ENCODE results near the gene HTR5A.

The HTR5A gene

DNA sequence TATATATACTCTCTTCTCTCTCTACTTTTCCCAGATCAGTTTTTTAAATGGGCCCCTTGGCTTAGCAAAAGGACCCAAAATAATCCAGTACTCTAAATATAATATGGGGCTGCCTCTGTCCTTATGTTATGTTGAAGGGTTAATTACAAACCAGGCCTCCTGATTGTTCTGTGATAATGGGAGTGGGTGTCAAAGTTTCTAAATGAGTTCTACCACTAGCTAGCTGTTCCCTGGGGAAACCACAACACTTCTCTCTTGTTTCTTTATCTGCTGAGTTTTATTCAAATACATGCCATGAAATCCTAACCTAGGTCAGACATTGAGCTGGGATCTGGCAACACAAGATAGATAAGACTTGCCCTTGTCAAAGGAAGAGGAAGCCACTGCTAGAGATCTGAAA, 3.8 kb downstream of the HTR5A start:
- no peak for TF ChIP-seq CTCF (IDR thresholded peaks at IDR 0.05; ENCODE audit: insufficient read depth, low read length)
- TF ChIP-seq GABPA (IDR thresholded peaks at IDR 0.05; ENCODE audit: low read depth): no peak
- no peak for TF ChIP-seq POLR2AphosphoS5 (IDR thresholded peaks at IDR 0.05; ENCODE audit: low read depth)
- no peak for TF ChIP-seq SPI1 (IDR thresholded peaks at IDR 0.05; ENCODE audit: borderline replicate concordance, low read depth)
- Histone ChIP-seq H3K27me3 (ENCODE audit: insufficient read depth, poor library complexity, severe bottlenecking) (peaks cover 4% of the 10 kb centered on the region), H3K4me3 (replicated peaks; ENCODE audit: insufficient read depth, low read length) (no peak overlapping the region), H3K27ac (replicated peaks) (no peak overlapping the region)
- DNase-seq (ENCODE audit: low read depth in 1 of 2, low spot score in 1 of 2): no peak

- TF ChIP-seq SPI1 (IDR thresholded peaks at IDR 0.05; ENCODE audit: borderline replicate concordance, low read depth) (no peak), GABPA (IDR thresholded peaks at IDR 0.05; ENCODE audit: low read depth) (no peak), POLR2AphosphoS5 (IDR thresholded peaks at IDR 0.05; ENCODE audit: low read depth) (no peak), CTCF (IDR thresholded peaks at IDR 0.05; ENCODE audit: insufficient read depth, low read length) (no peak), REST (IDR thresholded peaks at IDR 0.05; ENCODE audit: insufficient replicate concordance, low read depth) (no peak)
- DNase-seq (ENCODE audit: low read depth in 1 of 2, low spot score in 1 of 2): no peak
- Histone ChIP-seq H3K4me3 (replicated peaks; ENCODE audit: insufficient read depth, low read length) (no peak overlapping the region), H3K27ac (replicated peaks) (no peak overlapping the region), H3K27me3 (ENCODE audit: insufficient read depth, poor library complexity, severe bottlenecking) (peaks cover 4% of the 10 kb centered on the region)
Observed at GRCh38 chr7:155084021-155084420, 13.9 kb downstream of the HTR5A start.

GRCh38 chr7:155084969-155085368, 14.8 kb downstream of the HTR5A start:
- TF ChIP-seq REST (IDR thresholded peaks at IDR 0.05; ENCODE audit: insufficient replicate concordance, low read depth): no peak
- TF ChIP-seq GABPA (IDR thresholded peaks at IDR 0.05; ENCODE audit: low read depth): no peak
- no peak for TF ChIP-seq POLR2AphosphoS5 (IDR thresholded peaks at IDR 0.05; ENCODE audit: low read depth)
- no peak for TF ChIP-seq SPI1 (IDR thresholded peaks at IDR 0.05; ENCODE audit: borderline replicate concordance, low read depth)
- TF ChIP-seq CTCF (IDR thresholded peaks at IDR 0.05; ENCODE audit: insufficient read depth, low read length): no peak
- H3K27me3 ChIP-seq (ENCODE audit: insufficient read depth, poor library complexity, severe bottlenecking): no peaks in the 10 kb centered on the region
- no peak for DNase-seq (ENCODE audit: low read depth in 1 of 2, low spot score in 1 of 2)
- no peak overlapping the region for H3K4me3 ChIP-seq (replicated peaks; ENCODE audit: insufficient read depth, low read length)
- no peak overlapping the region for H3K27ac ChIP-seq (replicated peaks)

DNA sequence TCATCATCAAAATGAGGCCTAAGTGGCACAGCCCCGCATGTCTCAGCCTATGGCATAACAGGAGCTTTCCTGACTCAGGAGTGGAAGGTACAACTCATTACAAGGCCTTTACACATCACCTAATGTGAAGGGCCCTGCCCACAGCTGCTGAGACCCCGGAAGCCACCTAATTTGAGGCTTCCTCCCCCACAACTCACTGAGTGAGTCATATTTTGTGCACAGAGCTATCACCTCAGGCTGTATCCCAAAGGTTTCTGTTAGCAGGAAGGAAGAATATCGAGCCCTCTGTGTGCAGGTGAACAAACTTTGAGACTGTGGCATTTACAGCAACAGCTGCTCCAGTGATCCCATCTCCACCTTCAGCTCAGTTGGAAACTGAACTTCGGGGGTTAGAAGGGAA, 20.6 kb downstream of the HTR5A start:
- DNase-seq (ENCODE audit: low read depth in 1 of 2, low spot score in 1 of 2): no peak
- TF ChIP-seq REST (IDR thresholded peaks at IDR 0.05; ENCODE audit: insufficient replicate concordance, low read depth): no peak
- TF ChIP-seq GABPA (IDR thresholded peaks at IDR 0.05; ENCODE audit: low read depth): no peak
- TF ChIP-seq POLR2AphosphoS5 (IDR thresholded peaks at IDR 0.05; ENCODE audit: low read depth): no peak
- TF ChIP-seq CTCF (IDR thresholded peaks at IDR 0.05; ENCODE audit: insufficient read depth, low read length): no peak
- TF ChIP-seq SPI1 (IDR thresholded peaks at IDR 0.05; ENCODE audit: borderline replicate concordance, low read depth): no peak
- H3K27me3 ChIP-seq (ENCODE audit: insufficient read depth, poor library complexity, severe bottlenecking): no peaks in the 10 kb centered on the region
- no peak overlapping the region for H3K27ac ChIP-seq (replicated peaks)
- H3K4me3 ChIP-seq (replicated peaks; ENCODE audit: insufficient read depth, low read length): no peak overlapping the region
